GM12873 (cell line): ENCODE measurements around the gene ANAPC16.

Experiments used
- TF ChIP-seq, protein P1 (sequence below): IDR thresholded peaks from 2 replicates; pipeline ENCODE4 v1.5.1; 2012; ENCODE audit warnings: low read depth, mild to moderate bottlenecking, moderate library complexity, low read length, control low read depth; ENCODE audit not compliant: insufficient read depth; ENCODE audit errors: missing control alignments

The ANAPC16 gene

DNA sequence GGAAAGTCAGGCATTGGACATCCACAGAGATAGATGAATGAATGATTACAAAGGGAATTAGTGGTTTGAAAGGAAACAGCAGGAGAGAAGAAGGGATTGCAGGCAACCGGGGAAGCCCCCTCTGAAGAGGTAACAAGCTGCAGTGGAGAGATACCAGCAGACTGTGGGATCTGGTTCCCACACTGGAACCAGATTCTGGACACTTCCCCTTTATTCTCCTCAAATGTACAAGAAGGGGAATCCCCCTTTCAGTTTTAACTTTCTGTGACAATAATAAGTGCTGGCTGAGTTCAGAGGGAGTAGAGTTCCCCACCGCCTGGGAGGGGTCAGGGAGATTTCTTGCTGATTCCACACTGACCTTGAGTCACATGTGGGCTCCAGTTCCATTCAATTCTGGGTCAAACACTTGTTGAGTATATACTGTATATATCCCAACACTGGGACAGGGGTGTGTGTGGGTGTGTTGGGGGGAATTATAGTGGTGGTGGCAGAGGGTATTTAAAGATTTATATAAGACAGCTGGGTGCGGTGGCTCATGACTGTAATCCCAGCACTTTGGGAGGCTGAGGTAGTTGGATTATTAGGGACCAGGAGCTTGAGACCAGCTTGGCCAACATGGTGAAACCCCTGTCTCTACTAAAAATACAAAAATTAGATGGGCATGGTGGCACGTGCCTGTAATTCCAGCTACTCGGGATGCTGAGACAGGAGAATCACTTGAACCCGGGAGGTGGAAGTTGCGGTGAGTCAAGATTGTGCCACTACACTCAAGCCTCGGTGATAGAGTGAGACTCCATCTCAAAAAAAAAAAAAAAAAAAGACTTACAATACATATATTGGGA is 41.5 kb downstream of the ANAPC16 start:
- TF ChIP-seq, protein P1, sequence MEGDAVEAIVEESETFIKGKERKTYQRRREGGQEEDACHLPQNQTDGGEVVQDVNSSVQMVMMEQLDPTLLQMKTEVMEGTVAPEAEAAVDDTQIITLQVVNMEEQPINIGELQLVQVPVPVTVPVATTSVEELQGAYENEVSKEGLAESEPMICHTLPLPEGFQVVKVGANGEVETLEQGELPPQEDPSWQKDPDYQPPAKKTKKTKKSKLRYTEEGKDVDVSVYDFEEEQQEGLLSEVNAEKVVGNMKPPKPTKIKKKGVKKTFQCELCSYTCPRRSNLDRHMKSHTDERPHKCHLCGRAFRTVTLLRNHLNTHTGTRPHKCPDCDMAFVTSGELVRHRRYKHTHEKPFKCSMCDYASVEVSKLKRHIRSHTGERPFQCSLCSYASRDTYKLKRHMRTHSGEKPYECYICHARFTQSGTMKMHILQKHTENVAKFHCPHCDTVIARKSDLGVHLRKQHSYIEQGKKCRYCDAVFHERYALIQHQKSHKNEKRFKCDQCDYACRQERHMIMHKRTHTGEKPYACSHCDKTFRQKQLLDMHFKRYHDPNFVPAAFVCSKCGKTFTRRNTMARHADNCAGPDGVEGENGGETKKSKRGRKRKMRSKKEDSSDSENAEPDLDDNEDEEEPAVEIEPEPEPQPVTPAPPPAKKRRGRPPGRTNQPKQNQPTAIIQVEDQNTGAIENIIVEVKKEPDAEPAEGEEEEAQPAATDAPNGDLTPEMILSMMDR: no peak

GRCh38 chr10:72258617-72259016 is 42.8 kb downstream of the ANAPC16 start:
- TF ChIP-seq, protein P1: peak; percentile 14

GRCh38 chr10:72259491-72260238 is 43.9 kb downstream of the ANAPC16 start:
- TF ChIP-seq, protein P1: no peak

- TF ChIP-seq, protein P1: no peak
Measured at GRCh38 chr10:72260239-72260975, 44.6 kb downstream of the ANAPC16 start.

DNA sequence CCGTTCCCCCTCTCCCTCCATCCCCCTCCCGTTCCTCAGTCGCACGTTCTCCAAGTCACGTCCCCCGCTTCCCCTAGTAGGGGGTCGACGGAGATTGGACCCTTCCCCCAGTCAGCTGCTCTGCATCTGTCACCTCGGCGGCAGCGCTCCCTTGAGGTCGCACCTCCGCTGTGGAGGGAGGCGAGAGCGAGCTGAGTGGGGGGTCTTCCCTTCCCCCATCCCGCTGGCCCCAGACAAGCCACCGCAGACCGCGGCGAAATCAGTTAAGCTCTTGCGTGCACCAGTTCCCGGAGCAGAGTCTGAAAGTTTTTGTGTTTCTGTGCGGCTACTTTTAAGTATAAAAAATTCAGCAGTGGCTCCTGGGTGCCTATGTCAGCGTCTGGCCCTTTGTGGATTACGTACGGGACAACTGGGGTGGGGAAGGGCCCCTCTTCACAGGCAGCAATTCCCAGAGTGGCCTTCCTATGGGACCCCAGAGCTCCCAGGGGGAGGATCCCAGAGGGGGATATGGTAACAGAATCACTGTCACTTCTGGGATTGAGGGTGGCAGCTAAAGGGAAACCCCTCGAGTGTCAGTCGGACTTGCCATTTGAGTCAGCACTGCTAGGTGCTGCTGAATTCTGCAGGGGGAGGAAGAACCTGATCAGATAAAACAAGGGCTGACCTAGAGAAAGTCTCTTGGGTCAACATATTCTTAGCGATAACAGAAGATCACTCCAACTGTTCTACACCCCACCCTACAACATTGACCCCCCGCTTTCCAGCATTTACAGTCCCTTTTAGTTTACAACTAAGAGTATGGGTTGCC is 45.4 kb downstream of the ANAPC16 start:
- TF ChIP-seq, protein P1: peak; percentile 34

- TF ChIP-seq, protein P1: no peak
Measured at GRCh38 chr10:72261784-72262404, 46.1 kb downstream of the ANAPC16 start.
